ENCODE data around the gene SMIM35.

Gene SMIM35

DNA sequence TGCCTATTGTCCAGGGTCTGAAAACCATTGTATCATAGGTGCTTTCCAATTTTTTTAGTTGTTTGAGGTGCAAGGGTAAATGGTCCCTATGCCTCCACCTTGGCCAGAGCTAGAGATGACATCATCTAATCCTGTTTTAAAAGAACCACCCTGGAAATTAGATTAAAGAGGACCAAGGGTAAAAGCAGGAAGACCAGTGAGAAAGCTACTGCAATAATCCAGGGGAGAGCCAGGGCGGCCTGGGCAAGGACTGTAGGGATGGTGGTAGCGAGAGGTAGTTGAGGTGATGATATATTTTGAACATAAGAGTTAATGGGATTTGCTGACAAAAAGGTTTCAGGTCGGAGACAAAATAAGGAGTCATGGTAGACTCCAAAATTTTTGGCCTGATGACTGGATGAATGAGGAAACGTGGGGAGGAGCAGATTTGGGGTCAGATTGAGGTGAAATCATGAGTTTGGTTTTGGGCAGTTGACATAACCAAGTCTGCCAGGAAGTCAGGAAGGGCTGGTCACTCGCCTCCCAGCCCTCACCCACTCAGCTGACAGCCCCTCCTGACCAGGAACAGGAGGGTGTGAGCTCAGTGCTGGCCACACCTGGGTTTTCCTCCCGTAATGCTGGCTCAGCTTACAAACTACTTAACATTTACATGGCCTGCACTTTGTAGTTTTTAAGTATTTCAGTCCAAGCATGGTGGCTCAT, 42.9 kb upstream of the SMIM35 start:
- no peak for ATAC-seq

DNA sequence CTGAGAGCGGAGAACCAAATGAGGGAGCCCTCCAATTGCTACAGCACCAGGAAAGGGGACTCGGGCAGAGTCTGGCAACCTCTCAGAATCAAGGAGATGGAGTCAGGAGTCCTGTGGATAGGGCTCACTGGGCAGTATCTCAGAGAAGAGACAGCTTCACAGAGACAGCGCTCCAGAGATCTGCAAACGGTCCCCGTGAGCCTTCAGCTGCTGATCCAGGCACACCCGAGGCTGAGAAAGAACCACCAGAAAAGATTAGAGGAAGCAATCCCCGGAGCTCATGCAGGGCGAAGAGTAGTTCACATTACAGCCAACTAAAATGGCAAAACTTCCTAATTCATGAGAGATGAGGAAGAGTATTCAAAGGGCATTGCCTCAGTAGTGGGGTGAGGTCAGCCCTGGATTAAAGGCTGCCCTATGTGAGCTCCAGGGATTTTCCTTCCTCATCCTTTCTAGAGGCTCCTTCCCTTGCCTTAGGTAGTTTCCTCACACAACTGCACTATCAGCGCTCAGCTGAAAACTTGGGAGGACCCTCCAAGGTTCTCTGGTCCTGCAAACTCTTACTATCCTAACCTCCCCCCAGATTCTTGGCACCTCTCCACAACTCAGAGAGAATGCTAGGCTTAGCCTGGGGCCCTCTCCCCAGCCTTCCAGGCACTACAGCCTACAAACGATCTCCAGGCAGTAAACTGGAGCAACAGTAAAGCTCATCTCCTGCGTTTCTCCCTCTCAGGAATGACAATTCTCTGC, 42.1 kb upstream of the SMIM35 start:
- TF ChIP-seq ZNF8 (CRISPR knock-in tag; IDR thresholded peaks at IDR 0.05), result no peak
- no peak for TF ChIP-seq ZNF565 (CRISPR knock-in tag; conservative IDR thresholded peaks at IDR 0.05; ENCODE audit: low read depth)
- TF ChIP-seq, protein P1, sequence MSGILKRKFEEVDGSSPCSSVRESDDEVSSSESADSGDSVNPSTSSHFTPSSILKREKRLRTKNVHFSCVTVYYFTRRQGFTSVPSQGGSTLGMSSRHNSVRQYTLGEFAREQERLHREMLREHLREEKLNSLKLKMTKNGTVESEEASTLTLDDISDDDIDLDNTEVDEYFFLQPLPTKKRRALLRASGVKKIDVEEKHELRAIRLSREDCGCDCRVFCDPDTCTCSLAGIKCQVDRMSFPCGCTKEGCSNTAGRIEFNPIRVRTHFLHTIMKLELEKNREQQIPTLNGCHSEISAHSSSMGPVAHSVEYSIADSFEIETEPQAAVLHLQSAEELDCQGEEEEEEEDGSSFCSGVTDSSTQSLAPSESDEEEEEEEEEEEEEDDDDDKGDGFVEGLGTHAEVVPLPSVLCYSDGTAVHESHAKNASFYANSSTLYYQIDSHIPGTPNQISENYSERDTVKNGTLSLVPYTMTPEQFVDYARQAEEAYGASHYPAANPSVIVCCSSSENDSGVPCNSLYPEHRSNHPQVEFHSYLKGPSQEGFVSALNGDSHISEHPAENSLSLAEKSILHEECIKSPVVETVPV (CRISPR knock-in tag; IDR thresholded peaks at IDR 0.05), result no peak
- TF ChIP-seq, protein P2, sequence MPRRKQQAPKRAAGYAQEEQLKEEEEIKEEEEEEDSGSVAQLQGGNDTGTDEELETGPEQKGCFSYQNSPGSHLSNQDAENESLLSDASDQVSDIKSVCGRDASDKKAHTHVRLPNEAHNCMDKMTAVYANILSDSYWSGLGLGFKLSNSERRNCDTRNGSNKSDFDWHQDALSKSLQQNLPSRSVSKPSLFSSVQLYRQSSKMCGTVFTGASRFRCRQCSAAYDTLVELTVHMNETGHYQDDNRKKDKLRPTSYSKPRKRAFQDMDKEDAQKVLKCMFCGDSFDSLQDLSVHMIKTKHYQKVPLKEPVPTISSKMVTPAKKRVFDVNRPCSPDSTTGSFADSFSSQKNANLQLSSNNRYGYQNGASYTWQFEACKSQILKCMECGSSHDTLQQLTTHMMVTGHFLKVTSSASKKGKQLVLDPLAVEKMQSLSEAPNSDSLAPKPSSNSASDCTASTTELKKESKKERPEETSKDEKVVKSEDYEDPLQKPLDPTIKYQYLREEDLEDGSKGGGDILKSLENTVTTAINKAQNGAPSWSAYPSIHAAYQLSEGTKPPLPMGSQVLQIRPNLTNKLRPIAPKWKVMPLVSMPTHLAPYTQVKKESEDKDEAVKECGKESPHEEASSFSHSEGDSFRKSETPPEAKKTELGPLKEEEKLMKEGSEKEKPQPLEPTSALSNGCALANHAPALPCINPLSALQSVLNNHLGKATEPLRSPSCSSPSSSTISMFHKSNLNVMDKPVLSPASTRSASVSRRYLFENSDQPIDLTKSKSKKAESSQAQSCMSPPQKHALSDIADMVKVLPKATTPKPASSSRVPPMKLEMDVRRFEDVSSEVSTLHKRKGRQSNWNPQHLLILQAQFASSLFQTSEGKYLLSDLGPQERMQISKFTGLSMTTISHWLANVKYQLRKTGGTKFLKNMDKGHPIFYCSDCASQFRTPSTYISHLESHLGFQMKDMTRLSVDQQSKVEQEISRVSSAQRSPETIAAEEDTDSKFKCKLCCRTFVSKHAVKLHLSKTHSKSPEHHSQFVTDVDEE (CRISPR knock-in tag; IDR thresholded peaks at IDR 0.05), result no peak
- TF ChIP-seq CSDC2 (CRISPR knock-in tag; IDR thresholded peaks at IDR 0.05), result no peak
- no peak for TF ChIP-seq TCF4 (CRISPR knock-in tag; IDR thresholded peaks at IDR 0.05; ENCODE audit: borderline replicate concordance)
- TF ChIP-seq GLIS3 (CRISPR knock-in tag; IDR thresholded peaks at IDR 0.05), result no peak
- TF ChIP-seq ARNTL (CRISPR knock-in tag; IDR thresholded peaks at IDR 0.05; ENCODE audit: borderline replicate concordance, low read depth), result no peak
- TF ChIP-seq ESRRG (CRISPR knock-in tag; IDR thresholded peaks at IDR 0.05), result no peak
- TF ChIP-seq, protein P3, sequence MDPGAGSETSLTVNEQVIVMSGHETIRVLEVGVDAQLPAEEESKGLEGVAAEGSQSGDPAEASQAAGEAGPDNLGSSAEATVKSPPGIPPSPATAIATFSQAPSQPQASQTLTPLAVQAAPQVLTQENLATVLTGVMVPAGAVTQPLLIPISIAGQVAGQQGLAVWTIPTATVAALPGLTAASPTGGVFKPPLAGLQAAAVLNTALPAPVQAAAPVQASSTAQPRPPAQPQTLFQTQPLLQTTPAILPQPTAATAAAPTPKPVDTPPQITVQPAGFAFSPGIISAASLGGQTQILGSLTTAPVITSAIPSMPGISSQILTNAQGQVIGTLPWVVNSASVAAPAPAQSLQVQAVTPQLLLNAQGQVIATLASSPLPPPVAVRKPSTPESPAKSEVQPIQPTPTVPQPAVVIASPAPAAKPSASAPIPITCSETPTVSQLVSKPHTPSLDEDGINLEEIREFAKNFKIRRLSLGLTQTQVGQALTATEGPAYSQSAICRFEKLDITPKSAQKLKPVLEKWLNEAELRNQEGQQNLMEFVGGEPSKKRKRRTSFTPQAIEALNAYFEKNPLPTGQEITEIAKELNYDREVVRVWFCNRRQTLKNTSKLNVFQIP (CRISPR knock-in tag; IDR thresholded peaks at IDR 0.05; ENCODE audit: borderline replicate concordance, low read depth), result no peak
- TF ChIP-seq, protein P4, sequence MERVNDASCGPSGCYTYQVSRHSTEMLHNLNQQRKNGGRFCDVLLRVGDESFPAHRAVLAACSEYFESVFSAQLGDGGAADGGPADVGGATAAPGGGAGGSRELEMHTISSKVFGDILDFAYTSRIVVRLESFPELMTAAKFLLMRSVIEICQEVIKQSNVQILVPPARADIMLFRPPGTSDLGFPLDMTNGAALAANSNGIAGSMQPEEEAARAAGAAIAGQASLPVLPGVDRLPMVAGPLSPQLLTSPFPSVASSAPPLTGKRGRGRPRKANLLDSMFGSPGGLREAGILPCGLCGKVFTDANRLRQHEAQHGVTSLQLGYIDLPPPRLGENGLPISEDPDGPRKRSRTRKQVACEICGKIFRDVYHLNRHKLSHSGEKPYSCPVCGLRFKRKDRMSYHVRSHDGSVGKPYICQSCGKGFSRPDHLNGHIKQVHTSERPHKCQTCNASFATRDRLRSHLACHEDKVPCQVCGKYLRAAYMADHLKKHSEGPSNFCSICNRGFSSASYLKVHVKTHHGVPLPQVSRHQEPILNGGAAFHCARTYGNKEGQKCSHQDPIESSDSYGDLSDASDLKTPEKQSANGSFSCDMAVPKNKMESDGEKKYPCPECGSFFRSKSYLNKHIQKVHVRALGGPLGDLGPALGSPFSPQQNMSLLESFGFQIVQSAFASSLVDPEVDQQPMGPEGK (CRISPR knock-in tag; IDR thresholded peaks at IDR 0.05; ENCODE audit: borderline replicate concordance), result no peak
- TF ChIP-seq ZNF70 (CRISPR knock-in tag; IDR thresholded peaks at IDR 0.05), result no peak
- TF ChIP-seq SNAI2 (CRISPR knock-in tag; IDR thresholded peaks at IDR 0.05), result no peak
- no peak for TF ChIP-seq ISL1 (CRISPR knock-in tag; IDR thresholded peaks at IDR 0.05)
- TF ChIP-seq, protein P5, sequence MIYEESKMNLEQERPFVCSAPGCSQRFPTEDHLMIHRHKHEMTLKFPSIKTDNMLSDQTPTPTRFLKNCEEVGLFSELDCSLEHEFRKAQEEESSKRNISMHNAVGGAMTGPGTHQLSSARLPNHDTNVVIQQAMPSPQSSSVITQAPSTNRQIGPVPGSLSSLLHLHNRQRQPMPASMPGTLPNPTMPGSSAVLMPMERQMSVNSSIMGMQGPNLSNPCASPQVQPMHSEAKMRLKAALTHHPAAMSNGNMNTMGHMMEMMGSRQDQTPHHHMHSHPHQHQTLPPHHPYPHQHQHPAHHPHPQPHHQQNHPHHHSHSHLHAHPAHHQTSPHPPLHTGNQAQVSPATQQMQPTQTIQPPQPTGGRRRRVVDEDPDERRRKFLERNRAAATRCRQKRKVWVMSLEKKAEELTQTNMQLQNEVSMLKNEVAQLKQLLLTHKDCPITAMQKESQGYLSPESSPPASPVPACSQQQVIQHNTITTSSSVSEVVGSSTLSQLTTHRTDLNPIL (CRISPR knock-in tag; IDR thresholded peaks at IDR 0.05; ENCODE audit: low read depth), result no peak
- no peak for TF ChIP-seq BACH2 (CRISPR knock-in tag; IDR thresholded peaks at IDR 0.05; ENCODE audit: borderline replicate concordance)
- no peak for TF ChIP-seq ZFP3 (CRISPR knock-in tag; IDR thresholded peaks at IDR 0.05)
- no peak for ATAC-seq

More for the DNA sequence above, 42.9 kb upstream of the SMIM35 start:
- TF ChIP-seq, protein P3 (CRISPR knock-in tag; IDR thresholded peaks at IDR 0.05; ENCODE audit: borderline replicate concordance, low read depth), result no peak

All from SK-N-SH treated with all-trans-retinoic acid at 6 μM for 48 hours (cell line).